ENCODE data around the gene RBM19. TPM values are rescaled to one million over a fixed set of nuclear protein-coding genes. Genes with fewer than 3 reads are reported as not detected.

Gene RBM19
- total RNA-seq, 1 experiment from 2014 or later = 13.1 TPM

GRCh38 chr12:113932381-113933196 is 33.5 kb downstream of the RBM19 start:
- no peak for DNase-seq (ENCODE audit: low read depth)

GRCh38 chr12:113931517-113931916 is 34.6 kb downstream of the RBM19 start:
- no peak for DNase-seq (ENCODE audit: low read depth)

- no peak for DNase-seq (ENCODE audit: low read depth)
These were observed 35.9 kb downstream of the RBM19 start for GRCh38 chr12:113930249-113930648.

GRCh38 chr12:113929312-113929989 is 36.7 kb downstream of the RBM19 start:
- no peak for DNase-seq (ENCODE audit: low read depth)

- no peak for DNase-seq (ENCODE audit: low read depth)
These were observed 39.3 kb downstream of the RBM19 start for GRCh38 chr12:113926788-113927187.

- no peak for DNase-seq (ENCODE audit: low read depth)
These were observed 41.8 kb downstream of the RBM19 start for GRCh38 chr12:113924341-113924740.

- no peak for DNase-seq (ENCODE audit: low read depth)
These were observed 42.9 kb downstream of the RBM19 start for GRCh38 chr12:113923251-113923650.

GRCh38 chr12:113921430-113921829 is 44.7 kb downstream of the RBM19 start:
- DNase-seq (ENCODE audit: low read depth) = no peak

- no peak for DNase-seq (ENCODE audit: low read depth)
These were observed 46.3 kb downstream of the RBM19 start for GRCh38 chr12:113919791-113920190.

GRCh38 chr12:113918306-113918705 is 47.8 kb downstream of the RBM19 start:
- DNase-seq (ENCODE audit: low read depth) = no peak

GRCh38 chr12:113917393-113917792 is 48.7 kb downstream of the RBM19 start:
- no peak for DNase-seq (ENCODE audit: low read depth)

GRCh38 chr12:113914806-113915205 is 51.3 kb downstream of the RBM19 start:
- no peak for DNase-seq (ENCODE audit: low read depth)

GRCh38 chr12:113914176-113914575 is 51.9 kb downstream of the RBM19 start:
- DNase-seq (ENCODE audit: low read depth) = no peak

- peak; percentile 46 for DNase-seq (ENCODE audit: low read depth)
These were observed 53.3 kb downstream of the RBM19 start for GRCh38 chr12:113912760-113913329.

- no peak for DNase-seq (ENCODE audit: low read depth)
These were observed 54.0 kb downstream of the RBM19 start for GRCh38 chr12:113911971-113912759.

GRCh38 chr12:113910751-113911272 is 55.3 kb downstream of the RBM19 start:
- no peak for DNase-seq (ENCODE audit: low read depth)

GRCh38 chr12:113909776-113910420 is 56.2 kb downstream of the RBM19 start:
- DNase-seq (ENCODE audit: low read depth) = no peak

GRCh38 chr12:113908584-113909100 is 57.5 kb downstream of the RBM19 start:
- no peak for DNase-seq (ENCODE audit: low read depth)

- no peak for DNase-seq (ENCODE audit: low read depth)
These were observed 58.5 kb downstream of the RBM19 start for GRCh38 chr12:113907446-113908180.
